Gastroesophageal sphincter (tissue), 4 donors: ENCODE data around the gene TMTC2. TPM values are rescaled to one million over a fixed set of nuclear protein-coding genes. Genes with fewer than 3 reads are reported as not detected.

Experiments
- ATAC-seq: fragments of 150-250 bp; one replicate; pipeline ENCODE4 v1.9.1; 2016; ENCODE audit warnings: mild to moderate bottlenecking, moderate library complexity
- H3K27ac ChIP-seq, 4 donors: fragments of 200-600 bp; sonication (generic) in 3 of 4; 1 replicate in 3 of 4; 2 replicates in 1 of 4; pipeline ENCODE4 v1.5.1; 2016 to 2019
- H3K27me3 ChIP-seq: fragments of 200-600 bp; sonication (generic); one replicate; pipeline ENCODE4 v1.5.1; 2019
- H3K36me3 ChIP-seq, 2 donors: fragments of 200-600 bp; sonication (generic); one replicate each; pipeline ENCODE4 v1.5.1; 2019; ENCODE audit warnings: control low read depth in 1 of 2
- H3K4me1 ChIP-seq, 3 donors: fragments of 200-600 bp; sonication (generic); 1 replicate in 2 of 3; 2 replicates in 1 of 3; pipeline ENCODE4 v1.5.1; 2016 to 2019; ENCODE audit warnings: control low read depth in 2 of 3
- H3K4me3 ChIP-seq, 2 donors: fragments of 200-600 bp; sonication (generic); one replicate each; pipeline ENCODE4 v1.5.1; 2019; ENCODE audit warnings: mild to moderate bottlenecking in 1 of 2, moderate library complexity in 1 of 2
- H3K9me3 ChIP-seq, 3 donors: fragments of 200-600 bp; sonication (generic); one replicate each; pipeline ENCODE4 v1.5.1; 2017 to 2019; ENCODE audit warnings: control low read depth in 2 of 3
- CTCF ChIP-seq, 4 experiments: fragments of 200-600 bp in 2 of 4; fragments of 450-650 bp in 2 of 4; sonication (generic) in 1 of 4; IDR thresholded peaks; one replicate each; pipeline ENCODE4 v1.5.1; 2017 to 2019; ENCODE audit warnings: antibody characterized with exemption in 4 of 4, mild to moderate bottlenecking in 2 of 4, moderate library complexity in 2 of 4
- EP300 ChIP-seq: sonication (generic); formaldehyde crosslinking; IDR thresholded peaks from one replicate; pipeline ENCODE4 v1.6.1; 2017; ENCODE audit warnings: antibody characterized with exemption, mild to moderate bottlenecking
- POLR2A ChIP-seq, 2 donors: fragments of 450-650 bp; IDR thresholded peaks; one replicate each; pipeline ENCODE4 v1.6.1; 2017; ENCODE audit warnings: antibody characterized with exemption in 2 of 2, mild to moderate bottlenecking in 2 of 2, moderate library complexity in 1 of 2
- POLR2AphosphoS5 ChIP-seq: sonication (generic); formaldehyde crosslinking; IDR thresholded peaks from one replicate; pipeline ENCODE4 v1.6.1; 2017; ENCODE audit warnings: antibody characterized with exemption
- WGBS, 2 donors: methylation state at CpG; one replicate each; pipeline ENCODE4 v1.1.5; 2018; ENCODE audit warnings: low coverage in 1 of 2; 5-methylcytosine and 5-hydroxymethylcytosine counted together
- total RNA-seq, 4 donors: library from RNA; depleted of rRNA; stranded (reverse); fragments of >200 nt; gene quantifications; one replicate each; pipeline ENCODE4 v1.1.0, GENCODE V29; 2016

The TMTC2 gene
- total RNA-seq, 4 donors from 2014 or later, result 7.4 to 21.8 (median 16.0) TPM

DNA sequence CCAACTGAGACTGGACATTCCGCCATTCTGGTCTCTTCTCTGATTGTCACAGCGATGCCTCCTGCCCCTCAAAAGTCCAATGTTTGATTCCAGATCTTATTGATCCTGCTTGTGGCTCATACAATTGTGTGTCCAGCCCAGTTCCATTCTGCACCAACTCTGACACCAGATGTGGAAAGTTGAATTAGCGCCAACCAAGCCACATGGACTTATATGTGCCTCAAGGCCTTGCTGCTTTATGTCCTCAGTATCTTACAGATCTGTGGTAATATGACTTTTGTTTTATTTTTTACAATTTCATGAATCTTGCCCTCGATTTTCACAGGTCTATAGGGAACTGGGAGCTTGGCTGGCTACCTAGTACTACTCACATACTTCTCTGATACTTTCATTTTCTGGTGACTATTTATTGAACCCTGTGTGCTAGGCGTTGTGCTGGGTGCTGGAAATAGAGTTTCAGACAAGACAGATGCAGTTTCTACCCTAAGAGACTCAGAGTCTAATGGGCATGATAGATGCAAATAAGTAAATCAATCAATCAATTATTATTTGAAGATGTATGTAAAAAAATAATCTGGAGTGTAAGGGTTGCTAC lies 472.0 kb downstream of the TMTC2 start:
- 90 to 94% methylated on average over 2 to 5 of the region's 5 CpGs for WGBS, 2 donors
- no peaks in the 10 kb centered on the region for H3K36me3 ChIP-seq
- no peaks in the 10 kb centered on the region for H3K9me3 ChIP-seq
- TF ChIP-seq EP300, result no peak
- TF ChIP-seq POLR2AphosphoS5, result no peak
- no peak for TF ChIP-seq POLR2A (IDR thresholded peaks at IDR 0.05)
- TF ChIP-seq CTCF (IDR thresholded peaks at IDR 0.05), result no peak
- H3K4me1 ChIP-seq, result no peaks in the 10 kb centered on the region
- no peaks in the 10 kb centered on the region for H3K27me3 ChIP-seq
- no peak overlapping the region for H3K4me3 ChIP-seq
- no peak overlapping the region for H3K27ac ChIP-seq
- ATAC-seq, result no peak

DNA sequence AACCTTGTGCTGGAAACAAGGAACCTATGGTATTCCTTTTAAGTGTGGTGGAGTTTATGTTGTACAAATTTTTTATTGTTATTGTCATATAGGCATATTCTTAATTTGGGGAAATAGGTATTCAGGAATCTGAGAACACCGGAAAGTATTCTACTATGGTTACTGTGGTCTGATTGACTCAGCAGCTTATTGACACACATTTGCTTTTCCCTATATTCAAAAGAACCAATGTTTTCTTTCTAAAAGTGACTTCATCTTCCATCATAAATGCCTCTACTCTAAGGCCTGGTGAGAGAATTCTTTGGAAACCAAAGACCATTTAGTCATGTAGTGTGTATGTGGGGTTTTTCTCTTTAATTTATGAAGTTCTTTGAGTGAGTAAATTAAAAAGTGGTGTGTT lies 474.8 kb downstream of the TMTC2 start:
- no peak for ATAC-seq
- Histone ChIP-seq H3K27ac (no peak overlapping the region), H3K4me3 (no peak overlapping the region), H3K36me3 (no peaks in the 10 kb centered on the region), H3K4me1 (no peaks in the 10 kb centered on the region), H3K9me3 (no peaks in the 10 kb centered on the region), H3K27me3 (no peaks in the 10 kb centered on the region)
- WGBS, 2 donors, result 90 to 92% methylated on average over 1 of the region's 1 CpG
- TF ChIP-seq POLR2AphosphoS5 (no peak), EP300 (no peak), POLR2A (IDR thresholded peaks at IDR 0.05) (no peak), CTCF (IDR thresholded peaks at IDR 0.05) (no peak)

DNA sequence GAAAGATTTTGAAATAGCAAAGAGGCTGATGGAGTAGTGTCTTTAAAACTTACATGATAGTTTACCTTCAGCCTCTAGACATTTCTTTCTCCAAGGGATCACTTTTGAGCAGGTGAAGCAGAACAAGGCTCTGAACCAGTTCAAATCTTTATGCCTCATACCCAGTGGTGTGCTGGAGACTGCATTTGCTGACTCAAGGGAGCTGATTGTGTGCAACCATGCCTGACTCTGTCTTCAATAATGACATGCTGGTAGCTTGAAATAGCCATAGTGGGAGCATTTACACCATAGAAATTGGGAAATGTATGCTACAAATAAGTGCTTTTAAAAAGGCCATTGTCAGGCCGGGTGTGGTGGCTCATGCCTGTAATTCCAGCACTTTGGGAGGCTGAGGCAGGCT lies 482.0 kb downstream of the TMTC2 start:
- no peak overlapping the region for H3K4me3 ChIP-seq
- no peak overlapping the region for H3K27ac ChIP-seq
- WGBS, 2 donors, result no CpG with 5 or more reads among the region's 1 CpG
- H3K9me3 ChIP-seq, result no peaks in the 10 kb centered on the region
- no peak for ATAC-seq
- peaks cover 0 to 4% (median 0%) of the 10 kb centered on the region in 3 donors for H3K4me1 ChIP-seq
- H3K36me3 ChIP-seq, result no peaks in the 10 kb centered on the region
- TF ChIP-seq POLR2A (IDR thresholded peaks at IDR 0.05) (no peak), CTCF (IDR thresholded peaks at IDR 0.05) (no peak), POLR2AphosphoS5 (no peak), EP300 (no peak)
- no peaks in the 10 kb centered on the region for H3K27me3 ChIP-seq

GRCh38 chr12:83172441-83172840 lies 485.7 kb downstream of the TMTC2 start:
- Histone ChIP-seq H3K36me3 (no peaks in the 10 kb centered on the region), H3K4me3 (no peak overlapping the region), H3K9me3 (no peaks in the 10 kb centered on the region), H3K27me3 (no peaks in the 10 kb centered on the region), H3K27ac (no peak overlapping the region), H3K4me1 (peaks cover 0 to 4% (median 0%) of the 10 kb centered on the region in 3 donors)
- WGBS, 2 donors, result 66 to 90% methylated on average over 2 of the region's 2 CpGs
- no peak for ATAC-seq
- TF ChIP-seq CTCF (IDR thresholded peaks at IDR 0.05) (no peak), POLR2AphosphoS5 (no peak), POLR2A (IDR thresholded peaks at IDR 0.05) (no peak), EP300 (no peak)

- no peak for TF ChIP-seq CTCF (IDR thresholded peaks at IDR 0.05)
- TF ChIP-seq POLR2A (IDR thresholded peaks at IDR 0.05), result no peak
- no peak overlapping the region for H3K27ac ChIP-seq
- H3K36me3 ChIP-seq, result no peaks in the 10 kb centered on the region
- H3K4me3 ChIP-seq, result no peak overlapping the region
- peaks cover 0 to 4% (median 0%) of the 10 kb centered on the region in 3 donors for H3K4me1 ChIP-seq
- ATAC-seq, result no peak
- WGBS, 2 donors, result 57 to 60% methylated on average over 7 of the region's 7 CpGs
- H3K27me3 ChIP-seq, result no peaks in the 10 kb centered on the region
- no peaks in the 10 kb centered on the region for H3K9me3 ChIP-seq
These were observed 486.4 kb downstream of the TMTC2 start for GRCh38 chr12:83172866-83173649.
